ENCODE results near the gene FOXO6.

FOXO6 gene

DNA sequence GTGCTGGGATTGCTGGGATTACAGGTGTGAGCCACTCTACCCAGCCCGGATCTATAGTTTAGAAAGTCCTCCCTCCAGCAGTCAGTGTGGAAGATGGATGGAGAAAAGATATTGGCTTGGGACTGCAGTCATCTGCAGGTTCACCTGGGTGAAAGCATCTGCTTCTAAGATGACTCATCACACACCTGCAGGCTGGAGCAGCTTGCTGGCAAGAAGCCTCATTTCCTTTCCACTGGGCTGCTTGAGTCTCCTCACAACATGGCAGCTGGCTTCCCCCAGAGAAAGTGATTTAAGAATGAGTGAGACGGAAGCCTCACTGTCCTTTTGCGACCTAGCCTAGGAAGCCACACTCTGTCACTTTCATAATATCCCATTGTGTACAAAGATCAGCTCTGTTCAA lies 50.0 kb downstream of the FOXO6 start:
- no peak for DNase-seq

DNA sequence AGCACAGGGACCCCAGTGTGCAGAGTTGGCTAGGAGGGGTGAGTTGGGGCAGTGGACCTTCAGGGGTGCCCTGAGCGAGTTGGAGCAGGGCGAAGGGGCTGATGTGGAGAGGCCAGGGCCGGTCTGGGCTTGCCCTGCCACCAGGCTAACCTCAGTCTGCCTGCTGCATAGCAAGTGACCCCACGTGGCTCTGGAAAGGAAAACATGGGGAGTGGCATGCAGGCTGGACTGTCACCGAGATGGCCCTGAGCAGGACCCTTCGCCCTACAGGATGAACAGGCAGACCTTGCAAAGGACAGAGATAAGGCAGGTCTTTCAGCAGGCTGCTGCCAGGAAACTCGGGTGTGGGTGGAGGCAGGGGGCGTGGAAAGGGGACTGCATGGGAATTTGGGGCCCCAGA lies 51.5 kb downstream of the FOXO6 start:
- DNase-seq = no peak

DNA sequence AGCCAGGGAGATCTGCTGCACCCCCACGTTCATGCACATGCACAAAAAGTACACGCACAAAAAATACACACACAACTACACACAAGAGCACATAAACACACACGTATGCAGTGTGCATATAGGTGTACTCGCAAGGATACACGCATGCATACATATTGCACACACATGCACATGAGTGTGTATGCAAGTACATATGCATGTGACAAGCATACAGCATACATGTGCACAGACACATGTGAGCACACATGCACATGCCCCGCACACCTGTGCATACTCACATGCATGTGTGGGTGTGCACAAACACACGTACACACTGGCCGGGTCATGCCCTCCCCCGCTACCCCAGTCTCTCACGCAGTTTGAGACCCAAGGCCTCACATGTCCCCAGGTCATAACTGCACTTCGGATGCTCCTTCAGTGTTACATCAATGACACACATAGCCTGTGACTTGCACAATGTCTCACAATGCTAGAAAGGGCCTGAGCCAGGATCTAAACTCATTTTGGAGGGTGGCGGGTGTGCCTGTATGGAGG lies 52.6 kb downstream of the FOXO6 start:
- DNase-seq = no peak

DNA sequence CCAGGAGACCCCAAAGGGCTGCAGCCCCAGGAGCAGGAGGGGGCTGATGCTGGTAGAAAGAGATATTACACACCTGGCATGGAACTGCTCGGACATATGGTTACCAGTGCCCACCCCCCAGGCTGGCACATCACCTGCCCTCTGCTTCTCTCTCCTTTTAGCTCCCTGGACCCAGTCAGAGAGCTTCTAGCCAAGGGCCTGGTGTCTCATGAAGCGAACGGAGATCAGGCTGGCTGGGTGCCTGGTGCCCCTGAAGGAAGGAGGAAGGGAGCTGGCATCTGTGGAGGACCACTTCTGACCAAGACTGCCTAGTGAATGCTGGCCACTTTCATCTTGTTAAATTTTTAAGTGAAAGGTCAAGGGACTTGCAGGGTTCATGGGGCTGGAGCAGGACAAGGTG lies 53.1 kb downstream of the FOXO6 start:
- DNase-seq = no peak

DNA sequence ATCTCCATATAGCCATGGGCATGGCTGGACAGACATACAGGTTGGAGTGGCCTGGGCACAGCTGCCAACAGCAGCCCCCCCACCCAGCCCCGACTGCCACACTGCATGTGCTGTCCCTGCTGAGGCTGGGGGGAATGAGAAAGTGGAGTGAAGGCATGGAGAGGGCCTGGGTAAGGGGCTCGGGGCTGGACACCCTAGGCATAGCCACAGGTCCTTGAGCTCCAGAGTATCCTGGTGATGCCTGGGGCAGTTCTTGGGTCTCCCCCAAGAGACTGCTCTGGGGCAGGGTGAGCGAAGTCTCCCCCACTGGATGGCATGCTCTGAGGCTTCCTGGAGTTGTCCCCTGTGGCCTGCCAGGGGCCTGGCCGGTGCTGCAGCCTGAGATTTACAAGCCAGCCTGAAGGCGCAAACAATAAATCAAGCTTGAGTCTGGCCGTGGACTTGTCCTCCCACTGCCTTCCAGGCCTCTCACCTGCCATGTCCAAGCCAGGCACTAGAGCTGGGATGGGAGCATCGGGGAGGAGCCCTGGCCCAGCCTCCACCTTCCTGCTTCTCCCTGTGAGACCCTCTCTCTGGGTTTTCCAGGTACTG lies 53.6 kb downstream of the FOXO6 start:
- DNase-seq = no peak

DNA sequence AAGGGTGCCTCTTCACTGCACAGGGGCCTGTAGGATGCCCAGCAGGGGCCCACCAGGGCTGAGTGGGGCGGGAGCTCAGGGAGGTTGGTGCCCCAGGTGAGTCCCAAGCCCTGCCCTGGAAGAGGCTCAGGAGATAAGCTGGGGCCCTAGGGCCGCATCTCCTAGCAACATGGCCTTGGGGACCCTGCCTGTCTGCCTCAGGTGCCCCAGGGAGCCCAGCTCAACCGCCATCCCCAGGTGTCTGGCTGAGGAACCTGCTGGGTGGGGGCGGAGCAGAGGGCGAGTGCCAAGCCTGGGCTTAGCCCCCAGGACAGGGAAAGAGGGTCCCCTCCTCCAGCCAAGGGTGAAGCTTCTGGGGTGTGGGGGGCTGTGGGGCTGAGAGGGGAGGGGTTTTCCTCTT lies 54.8 kb downstream of the FOXO6 start:
- no peak for DNase-seq

DNA sequence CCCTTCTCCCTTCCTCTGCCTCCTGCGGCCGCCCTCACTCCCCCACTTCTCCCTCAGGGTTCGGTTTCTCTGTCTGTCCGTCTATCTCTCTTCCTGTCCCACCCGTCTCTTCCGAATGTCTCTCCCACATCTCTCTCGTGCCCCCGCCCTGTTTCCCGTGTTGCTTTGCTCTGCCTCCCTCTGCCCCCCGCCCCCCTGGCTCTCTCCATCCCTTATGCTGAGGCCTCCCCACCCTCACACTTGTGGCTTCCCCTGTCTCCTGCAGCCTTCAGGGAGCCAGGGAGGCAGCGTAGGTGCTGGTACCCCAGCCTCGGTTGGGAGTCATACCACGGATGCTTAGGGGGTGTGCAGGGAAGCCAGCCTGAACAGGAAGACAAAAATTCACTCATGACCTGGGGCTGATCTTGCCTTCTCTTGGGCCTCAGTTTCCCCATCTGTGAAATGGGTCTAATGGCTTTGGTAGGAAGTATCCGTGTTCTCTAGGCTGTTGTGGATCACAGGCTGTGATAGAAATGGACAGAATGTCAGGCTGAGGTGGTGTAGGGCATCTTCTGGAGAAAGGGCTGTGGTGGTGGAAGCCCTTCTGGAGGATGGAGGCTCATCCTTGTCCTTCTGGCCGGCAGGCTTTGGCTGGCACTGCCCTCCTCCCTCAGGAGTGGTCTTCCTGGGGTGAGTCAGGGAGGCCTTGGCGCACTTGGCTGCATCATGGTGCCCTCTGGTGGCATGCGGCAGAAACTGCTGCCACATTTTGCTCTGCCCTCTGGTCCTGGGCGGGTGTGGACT lies 55.5 kb downstream of the FOXO6 start:
- DNase-seq = peak; percentile 30

DNA sequence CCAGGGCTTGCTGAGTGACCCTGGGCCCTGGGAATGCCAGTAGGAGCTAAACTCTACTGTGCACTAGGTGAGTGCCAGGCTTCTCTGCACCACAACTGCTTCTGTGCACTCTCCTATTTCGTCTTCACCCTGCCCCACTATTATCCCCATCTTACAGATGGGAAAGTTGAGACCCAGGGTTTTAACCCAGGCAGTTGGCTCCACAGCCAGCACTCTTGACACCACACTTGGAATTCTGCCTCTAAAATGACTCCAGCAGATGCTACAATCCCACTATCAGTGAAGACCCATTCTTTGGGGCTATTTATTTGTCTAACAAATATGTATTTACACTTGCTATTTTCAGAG lies 56.1 kb downstream of the FOXO6 start:
- DNase-seq = no peak

DNA sequence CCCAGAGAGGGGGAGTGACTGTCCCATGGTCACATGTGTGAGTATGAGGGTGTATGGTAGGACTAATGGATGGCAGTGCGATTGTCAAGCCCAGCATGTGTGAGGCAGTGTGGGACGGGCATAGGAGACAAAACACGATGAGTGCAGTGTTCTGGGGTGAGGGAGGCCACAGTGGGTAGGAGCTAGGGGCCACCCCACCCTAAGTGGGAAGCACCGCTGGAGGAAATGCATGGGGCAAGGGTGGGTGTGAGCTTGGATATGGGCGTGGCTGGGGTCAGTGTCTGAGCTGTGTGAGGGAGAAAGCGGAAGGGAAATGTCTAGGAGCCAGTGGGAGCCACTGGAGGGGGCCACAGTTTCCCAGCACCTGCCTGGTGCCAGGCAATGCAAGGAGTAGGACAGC lies 56.5 kb downstream of the FOXO6 start:
- no peak for DNase-seq

DNA sequence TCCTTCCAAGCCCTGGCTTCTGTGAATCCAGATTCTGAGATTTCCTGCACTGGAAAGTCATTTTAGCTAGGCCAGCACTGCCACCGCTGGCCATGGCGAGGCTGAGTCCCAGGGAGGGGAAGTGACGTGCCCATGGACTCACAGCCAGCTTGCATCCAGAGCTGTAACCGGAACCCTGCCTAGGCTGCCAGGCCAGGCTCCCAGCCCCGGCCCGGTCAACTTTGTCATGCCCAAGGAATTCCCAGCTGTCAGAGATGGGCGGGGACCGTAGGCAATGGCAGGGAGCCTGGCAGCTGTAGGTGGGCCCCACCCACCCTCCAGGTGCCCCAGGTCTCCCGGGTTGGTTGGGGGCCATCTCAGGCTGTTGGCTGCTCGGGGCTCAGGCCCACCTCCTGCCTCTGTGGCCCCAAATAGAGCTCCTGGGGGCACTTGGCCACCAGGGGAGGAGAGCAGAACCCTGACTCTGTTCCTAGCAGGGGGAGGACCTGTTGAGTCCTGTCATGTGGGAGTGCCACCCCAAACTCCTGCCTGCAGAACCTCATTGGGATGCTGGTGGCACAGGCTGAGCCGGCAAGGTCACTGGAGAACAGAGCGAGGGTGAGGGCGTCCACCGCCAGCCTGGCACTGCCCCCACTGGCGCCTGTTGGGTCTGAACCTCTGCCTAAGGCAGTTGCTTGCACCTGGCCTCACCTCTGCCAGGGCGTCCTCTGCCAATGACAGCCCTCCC lies 57.8 kb downstream of the FOXO6 start:
- no peak for DNase-seq

DNA sequence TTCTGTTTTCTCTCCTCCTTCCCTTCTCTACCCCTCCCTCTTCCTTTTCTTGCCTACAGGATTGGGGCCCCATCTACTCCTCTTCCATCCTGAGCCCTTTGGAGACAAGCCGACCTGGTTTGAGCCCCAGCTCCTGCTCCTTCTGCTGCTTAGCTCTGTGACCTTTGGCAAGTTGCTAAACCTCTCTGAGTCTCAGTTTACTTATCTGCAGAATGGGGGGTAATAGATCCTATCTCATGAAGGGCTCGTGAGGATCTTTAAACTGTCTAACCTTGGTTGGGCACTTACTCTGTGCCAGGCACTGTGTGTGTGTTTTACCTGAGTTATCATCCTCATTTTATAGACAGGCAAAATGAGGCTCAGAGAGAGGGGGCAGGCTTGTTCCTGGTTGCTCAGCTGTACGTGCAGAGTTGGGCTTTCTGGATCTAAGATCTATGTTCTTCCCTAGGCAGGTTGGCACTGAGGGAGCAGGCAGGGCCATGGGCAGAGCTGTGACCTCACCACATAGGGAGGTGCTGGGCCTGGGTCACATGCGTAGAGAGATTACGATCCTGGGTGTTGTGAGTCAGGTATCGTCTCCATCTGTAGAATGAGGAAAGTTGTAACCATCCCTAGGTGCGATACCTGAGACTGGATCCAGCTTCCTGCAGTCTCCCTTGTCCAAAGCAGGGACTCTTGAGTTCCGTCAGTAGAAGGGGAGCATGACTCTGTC lies 58.5 kb downstream of the FOXO6 start:
- no peak for DNase-seq

DNA sequence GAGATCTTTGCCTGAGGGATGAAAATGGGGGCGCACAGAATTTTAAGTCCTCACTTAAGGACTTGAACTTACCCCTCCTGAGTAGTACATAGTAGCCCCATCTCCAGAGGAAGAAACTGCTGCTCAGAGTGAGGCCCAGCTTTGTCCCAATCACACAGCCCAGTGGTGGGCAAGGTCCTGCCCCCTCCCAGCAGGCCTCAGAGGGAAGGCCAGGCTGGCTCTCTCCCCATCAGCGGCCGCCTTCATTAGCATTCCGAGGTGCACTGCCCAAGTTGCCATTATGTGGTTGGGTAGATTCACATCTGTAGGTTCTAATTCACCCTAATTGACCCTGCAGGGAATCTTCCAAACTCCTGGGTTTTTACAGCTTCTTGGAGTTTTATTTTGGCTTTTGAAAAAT lies 59.1 kb downstream of the FOXO6 start:
- DNase-seq = no peak

DNA sequence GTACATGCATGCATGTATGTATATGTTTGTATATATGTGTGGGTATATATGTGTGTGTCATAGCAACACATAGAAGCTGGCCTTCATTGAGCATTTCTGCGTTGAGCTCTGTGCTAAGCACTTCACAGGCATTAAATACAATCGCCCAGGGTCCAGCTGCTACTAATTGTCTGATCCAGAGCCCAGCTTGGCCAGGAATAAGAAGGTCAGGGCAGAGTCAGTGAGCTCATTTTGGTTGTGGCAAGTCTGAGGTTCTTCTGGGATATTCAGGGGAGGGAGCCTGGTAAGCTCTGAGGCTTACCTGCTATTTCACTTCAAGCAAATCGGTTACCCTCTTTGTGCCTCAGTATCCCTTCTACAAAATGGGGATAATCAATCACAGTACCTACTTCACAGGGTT lies 59.6 kb downstream of the FOXO6 start:
- no peak for DNase-seq

DNA sequence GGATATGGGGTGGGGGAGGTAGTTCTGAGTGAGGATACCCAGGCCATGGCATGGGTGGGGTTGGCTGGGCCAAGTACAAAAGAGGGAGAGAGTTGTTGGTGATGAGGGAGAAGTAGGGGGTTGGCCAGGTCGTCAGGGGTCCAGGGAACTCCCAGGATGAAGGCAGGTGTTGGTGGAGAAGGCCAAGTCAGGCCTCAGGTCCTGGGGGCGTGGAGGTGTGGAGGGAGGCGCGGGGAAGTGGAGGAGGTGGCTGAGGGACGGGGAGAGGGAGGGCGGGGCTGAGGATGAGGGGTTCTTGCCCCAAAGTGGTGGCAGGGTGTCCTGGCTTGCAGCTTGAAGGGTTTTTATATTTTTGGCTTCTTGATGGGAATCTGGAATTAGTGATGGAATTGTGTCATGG lies 61.1 kb downstream of the FOXO6 start:
- DNase-seq = no peak

DNA sequence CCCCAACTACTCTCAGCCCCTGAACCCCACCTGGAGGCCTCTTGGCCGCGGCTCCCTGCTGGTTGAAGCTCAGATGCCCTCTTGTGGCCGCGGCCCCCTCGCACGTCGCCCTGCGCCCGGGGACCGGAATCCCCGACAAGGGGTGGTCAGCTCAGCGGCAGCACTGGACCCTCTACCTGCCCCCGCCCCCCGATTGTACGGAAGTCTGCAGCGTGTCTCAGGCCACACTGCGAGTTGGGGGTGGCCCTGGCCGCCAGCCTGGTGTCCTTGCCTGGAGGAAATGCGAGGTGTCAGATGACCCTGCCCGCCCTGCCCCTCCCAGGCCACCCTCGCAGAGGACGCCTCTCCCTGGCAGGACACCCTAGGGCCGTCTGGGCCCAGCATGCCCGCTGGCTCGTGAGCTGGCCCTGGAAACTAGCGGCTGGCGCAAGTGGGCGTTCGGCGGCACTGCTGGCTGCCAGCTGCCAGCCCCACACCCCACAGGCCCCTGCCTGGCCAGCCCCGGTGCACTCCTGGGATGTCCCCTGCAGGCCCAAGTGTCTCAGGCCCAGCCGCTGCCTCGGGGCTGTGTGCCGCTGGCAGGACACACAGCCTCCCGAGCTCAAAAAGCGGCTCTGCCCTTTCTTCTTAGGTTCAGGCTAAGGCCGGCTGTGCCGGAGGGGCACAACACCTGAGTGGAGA lies 62.4 kb downstream of the FOXO6 start:
- no peak for DNase-seq

DNA sequence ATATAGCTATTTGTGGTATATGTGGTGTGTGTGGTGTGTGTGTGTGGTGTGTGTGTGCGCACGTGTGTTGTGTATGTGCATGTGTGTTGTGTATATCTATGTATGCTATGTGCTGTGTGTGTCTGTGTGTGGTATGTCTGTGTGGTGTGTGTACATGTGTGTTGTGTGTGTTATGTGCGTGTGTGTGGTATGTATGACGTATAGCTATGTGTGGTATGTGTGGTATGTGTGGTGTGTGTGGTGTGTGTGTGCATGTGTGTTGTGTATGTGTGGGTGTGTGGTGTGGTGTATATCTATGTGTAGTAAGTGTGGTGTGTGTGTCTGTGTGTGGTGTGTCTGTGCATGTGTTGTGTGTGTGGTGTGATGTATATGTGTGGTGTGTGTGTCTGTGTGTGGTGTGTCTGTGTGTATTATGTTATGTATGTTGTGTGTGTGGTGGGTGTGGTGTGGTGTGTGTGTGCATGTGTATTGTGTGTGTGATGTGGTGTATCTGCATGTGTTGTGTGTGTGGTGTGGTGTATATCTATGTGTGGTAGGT lies 63.4 kb downstream of the FOXO6 start:
- no peak for DNase-seq

DNA sequence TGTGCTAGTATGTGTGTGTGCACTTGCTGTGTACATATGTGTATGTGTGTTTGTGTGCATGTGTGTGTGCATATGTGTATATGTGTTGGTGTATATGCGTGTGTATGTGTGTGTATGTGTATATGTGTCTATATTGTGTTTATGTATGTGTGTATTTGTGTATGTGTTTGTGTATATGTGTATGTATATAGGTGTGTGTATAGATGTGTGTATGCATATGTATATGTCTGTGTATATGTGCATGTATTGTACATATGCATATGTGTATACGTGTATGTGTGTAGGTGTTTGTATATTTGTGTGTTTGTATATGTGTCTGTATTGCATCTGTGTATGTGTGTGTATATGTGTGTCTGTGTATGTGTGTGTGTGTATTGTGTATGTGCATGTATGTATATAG lies 64.1 kb downstream of the FOXO6 start:
- no peak for DNase-seq

DNA sequence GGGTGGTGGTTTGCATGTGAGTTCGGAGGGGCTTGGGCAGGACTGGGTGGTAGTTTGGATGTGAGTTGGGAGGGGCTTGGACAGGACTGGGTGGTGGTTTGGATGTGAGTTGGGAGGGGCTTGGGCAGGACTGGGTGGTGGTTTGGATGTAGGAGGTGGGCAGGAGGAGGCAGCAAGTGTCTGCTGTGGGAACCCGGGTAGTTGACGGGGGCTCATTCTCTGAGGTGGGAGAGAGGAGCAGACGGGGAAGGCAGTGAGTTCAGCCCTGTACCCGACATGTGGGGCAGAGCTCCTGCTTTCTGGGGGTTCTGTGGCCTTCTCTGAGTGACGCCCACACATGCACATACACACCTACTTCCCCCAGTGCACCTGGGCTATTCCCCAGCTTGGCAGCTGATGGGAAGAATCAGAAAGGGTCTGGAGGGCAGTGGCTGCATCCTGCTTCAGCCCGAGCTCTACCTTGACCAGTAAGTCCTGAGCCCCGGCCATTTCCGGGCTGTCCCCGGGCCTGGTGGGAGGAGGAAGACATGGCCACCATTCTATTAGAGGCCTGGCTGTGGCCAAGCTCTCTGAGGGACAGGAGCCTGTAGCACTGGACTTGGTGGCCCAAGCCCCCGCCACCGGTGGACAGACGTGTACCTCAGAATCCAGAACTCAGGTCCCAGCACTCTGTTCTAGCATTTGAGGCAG lies 65.1 kb downstream of the FOXO6 start:
- DNase-seq = no peak

DNA sequence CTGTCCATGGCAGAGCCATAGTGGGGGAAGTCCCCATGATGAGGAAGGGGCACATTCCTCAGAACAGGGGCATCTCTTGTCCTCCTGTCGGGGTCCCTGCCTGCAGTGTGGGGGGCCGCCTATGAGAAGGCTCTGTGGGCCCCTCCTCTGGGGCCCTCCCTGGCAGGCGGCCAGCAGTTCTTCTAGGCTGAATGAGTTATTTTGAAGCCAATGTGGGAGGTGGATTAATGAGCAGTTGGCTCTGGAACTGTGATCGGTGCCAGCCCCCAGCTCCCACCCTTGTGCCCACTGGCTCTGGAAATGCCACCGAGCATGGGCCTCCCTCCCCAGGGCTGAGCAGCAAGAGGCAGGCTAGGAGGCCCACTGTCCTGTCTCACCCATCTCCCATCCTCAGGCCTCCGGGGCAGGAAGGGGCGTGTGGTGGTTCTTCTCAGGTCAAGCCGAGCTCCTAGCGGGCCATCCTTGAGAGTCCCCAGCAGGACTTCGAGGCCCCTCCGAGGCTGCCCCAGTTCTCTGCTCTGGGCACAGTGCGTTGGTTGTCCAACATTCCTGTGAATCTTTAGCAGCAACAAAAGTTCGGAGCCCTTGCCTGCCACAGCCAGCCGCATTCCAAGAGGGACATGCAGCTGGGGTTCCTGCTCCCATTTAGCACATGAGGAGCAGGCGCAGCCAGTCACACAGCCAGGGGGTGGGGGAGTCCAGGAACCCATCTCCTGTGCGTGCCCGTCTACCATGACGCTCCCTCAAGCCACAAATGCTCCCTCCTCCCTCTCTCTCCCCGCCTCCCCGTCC lies 66.1 kb downstream of the FOXO6 start:
- no peak for DNase-seq

DNA sequence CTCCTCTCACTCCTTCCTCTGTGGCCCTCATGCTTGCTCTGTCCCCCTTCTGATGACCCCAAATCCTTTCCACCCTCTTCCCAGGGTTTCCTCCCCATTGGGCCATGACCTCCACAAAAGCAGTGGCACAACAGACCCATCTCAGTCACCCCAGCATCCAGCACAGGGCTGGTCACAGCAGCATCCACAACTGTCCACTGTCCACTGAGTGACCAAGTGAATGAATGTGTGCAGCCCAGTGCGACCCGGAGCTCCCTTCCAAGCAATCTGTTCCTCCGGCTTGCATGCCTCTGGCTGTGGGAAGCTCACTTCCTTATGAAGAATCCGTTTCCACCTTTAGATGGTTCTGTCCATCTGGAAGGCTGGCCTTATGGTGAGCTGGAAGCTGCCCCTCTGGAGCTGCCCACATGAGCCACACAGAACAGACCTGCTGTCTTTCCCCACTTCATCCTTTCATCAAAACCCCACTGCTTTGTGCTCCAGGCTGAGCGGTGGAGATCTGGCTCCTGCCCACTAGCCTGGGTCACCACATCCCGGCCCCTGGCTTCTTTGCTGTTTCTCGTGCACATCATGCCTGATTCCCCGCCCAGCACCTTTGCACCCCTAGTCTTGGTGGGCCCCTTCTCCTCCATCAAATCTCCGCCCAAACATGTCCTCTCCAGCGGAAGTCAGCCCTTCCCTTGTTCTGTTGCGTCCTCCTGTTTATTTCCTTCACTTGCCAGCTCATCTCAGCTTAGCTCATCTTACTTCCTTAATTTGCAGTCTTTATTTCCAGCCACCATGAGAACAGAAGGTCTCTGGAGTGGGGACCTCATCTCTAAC lies 66.9 kb downstream of the FOXO6 start:
- peak; percentile 69 for DNase-seq

Data from MV-4-11 (cell line).